HUES64 (cell line): Measurements from ENCODE around the gene POTEJ.
"Not testable (repeated sequence)": the region's sequence is repeated elsewhere in the genome, so short reads cannot be mapped to it uniquely, and the experiment has no call there.

Experiments
- H3K27ac ChIP-seq: 2 replicates; pipeline ENCODE4 v1.7.0; 2013; ENCODE audit warnings: low read depth, low read length, inconsistent platforms
- H3K27me3 ChIP-seq: 2 replicates; pipeline ENCODE4 v1.6.1; 2013; ENCODE audit warnings: mild to moderate bottlenecking, low read length; ENCODE audit not compliant: insufficient read depth
- H3K36me3 ChIP-seq: 2 replicates; pipeline ENCODE4 v1.6.1; 2013; ENCODE audit warnings: mild to moderate bottlenecking, low read length; ENCODE audit not compliant: insufficient read depth
- H3K4me1 ChIP-seq: 2 replicates; pipeline ENCODE4 v1.6.1; 2013; ENCODE audit warnings: mild to moderate bottlenecking, low read length, moderate library complexity; ENCODE audit not compliant: insufficient read depth
- H3K4me3 ChIP-seq: 2 replicates; pipeline ENCODE4 v1.5.1; 2013; ENCODE audit warnings: mild to moderate bottlenecking, low read length, moderate library complexity
- H3K9ac ChIP-seq: 2 replicates; pipeline ENCODE4 v1.6.1; 2013; ENCODE audit warnings: mild to moderate bottlenecking, low read depth, low read length
- H3K9me3 ChIP-seq: 2 replicates; pipeline ENCODE4 v1.6.1; 2013; ENCODE audit warnings: low read depth, low read length; ENCODE audit not compliant: insufficient read depth
- WGBS: fragments of 150-250, 120-280 bp; methylation state at CpG from one replicate; pipeline ENCODE4 v1.1.7; 2013; ENCODE audit warnings: missing lambda C conversion rate; 5-methylcytosine and 5-hydroxymethylcytosine counted together

Gene POTEJ

DNA sequence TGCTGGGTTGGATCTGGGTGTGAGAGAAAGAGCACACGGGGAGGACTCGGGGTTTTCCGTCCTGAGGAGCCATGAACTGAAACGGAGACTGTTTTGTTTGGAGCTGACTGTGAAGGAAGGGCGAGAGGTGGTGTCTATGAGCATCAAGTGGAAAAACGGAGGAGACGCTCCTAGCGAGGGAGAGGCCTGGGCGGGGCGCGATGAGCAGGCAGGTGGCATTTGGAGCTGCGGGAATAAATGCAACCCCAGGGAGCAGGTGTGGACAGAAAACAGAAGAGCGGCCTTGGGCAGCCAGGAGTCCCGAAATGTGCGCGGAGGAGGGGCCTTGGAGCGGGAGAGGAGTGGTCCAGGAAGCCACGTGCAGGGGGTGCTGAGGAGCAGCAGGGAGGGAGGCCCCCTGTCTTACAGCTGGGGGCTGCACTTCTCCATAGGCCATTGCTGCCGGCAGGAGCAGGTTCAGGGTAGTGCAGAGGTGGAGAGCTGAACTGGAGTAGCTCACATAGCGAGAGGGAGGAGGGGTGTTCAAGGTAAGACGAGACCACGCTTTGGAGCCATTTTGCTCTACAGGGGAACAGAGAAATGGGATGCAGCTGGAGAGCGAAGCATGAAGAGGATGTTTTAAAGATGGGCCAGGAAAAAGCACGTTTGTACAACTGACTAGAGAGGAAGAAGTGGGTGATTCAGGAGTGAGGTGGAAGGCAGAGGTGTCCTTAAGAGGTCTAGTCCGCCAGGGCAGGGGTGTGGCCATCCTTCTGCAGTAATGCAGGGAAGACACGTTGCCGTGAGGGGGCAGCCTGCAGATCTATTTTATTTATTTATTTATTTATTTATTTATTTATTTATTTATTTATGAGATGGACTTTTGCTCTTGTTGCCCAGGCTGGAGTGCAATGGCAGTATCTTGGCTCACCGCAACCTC lies 2.0 kb upstream of the POTEJ start:
- WGBS: 82% methylated on average over 2 of the region's 28 CpGs
- H3K27ac ChIP-seq, H3K9me3 ChIP-seq, H3K4me1 ChIP-seq, H3K27me3 ChIP-seq, H3K4me3 ChIP-seq, H3K36me3 ChIP-seq, H3K9ac ChIP-seq: not testable (repeated sequence)

DNA sequence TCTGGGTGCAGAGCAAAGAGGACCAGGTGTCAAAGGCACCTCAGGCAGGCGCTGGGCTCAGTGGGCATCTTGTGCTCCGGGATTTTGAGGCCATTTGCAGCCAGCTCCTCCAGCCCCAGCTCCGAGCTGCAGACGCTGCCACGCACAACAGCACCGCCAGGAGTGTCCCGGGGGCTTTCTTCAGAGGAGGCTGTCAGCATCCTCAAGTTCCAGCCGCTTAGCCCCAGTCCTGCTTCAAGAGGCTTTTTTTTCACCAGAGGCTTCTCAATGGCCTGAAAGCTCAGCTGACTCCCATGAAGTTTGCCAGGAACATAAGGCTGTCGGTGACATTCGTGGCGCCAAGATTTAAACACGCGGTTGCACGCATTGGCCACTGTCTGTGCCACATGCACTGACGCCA lies 754 bp upstream of the POTEJ start:
- not testable (repeated sequence) for H3K9me3 ChIP-seq, H3K27me3 ChIP-seq, H3K36me3 ChIP-seq, H3K9ac ChIP-seq, H3K4me1 ChIP-seq, H3K4me3 ChIP-seq, H3K27ac ChIP-seq
- 95% methylated on average over 13 of the region's 15 CpGs for WGBS

DNA sequence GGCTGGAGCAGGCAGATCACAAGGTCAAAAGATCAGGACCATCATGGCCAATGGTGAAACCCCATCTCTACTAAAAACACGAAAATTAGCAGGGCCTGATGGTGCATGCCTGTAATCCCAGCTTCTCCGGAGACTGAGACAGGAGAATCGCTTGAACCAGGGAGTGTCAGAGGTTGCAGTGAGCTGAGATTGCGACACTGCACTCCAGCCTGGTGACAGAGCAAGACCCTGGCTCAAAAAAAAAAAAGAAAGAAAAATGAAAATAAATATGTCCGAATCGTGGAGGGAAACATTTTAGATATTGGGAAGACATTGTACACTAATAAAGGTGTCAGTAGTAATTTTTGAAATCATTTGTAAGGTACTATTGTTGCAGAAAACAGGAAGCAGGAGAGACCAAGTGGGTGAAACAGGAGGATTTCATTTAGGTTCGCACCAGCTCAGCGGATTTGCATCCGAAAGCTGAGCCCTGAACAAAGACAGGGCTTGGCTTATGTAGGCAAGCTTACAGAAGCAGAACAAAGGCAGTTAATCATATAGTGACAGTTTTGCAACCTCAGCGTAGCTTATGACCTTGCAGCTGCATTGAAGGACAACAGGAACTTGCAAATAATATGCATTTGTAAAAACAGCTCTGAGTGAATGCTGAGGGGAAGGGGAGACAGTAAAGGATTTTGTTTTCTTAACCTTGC lies 17.7 kb downstream of the POTEJ start:
- not testable (repeated sequence) for H3K27ac ChIP-seq, H3K9ac ChIP-seq, H3K4me3 ChIP-seq, H3K36me3 ChIP-seq, H3K4me1 ChIP-seq, H3K27me3 ChIP-seq, H3K9me3 ChIP-seq
- 92% methylated on average over 6 of the region's 10 CpGs for WGBS

DNA sequence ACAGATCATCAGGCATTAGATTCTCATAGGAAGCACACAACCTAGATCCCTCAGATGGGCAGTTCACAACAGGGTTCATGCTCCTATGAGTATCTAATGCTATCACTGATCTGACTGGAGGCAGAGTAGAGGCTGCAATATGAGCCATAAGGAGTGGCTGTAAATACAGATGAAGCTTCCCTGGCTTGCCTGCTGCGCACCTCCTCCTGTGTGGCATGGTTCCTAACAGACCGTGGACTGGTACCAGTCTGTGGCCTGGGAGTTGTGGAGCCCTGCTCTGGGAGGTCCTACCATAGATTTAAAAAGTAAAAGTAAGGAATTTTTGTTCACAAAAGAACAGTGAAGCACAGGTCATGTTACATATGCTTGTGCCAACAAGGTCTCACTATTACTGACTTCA lies 27.7 kb downstream of the POTEJ start:
- not testable (repeated sequence) for H3K9ac ChIP-seq, H3K4me3 ChIP-seq, H3K27ac ChIP-seq, H3K4me1 ChIP-seq, H3K9me3 ChIP-seq, H3K36me3 ChIP-seq, H3K27me3 ChIP-seq
- WGBS: no CpG with 5 or more reads among the region's 2 CpGs

DNA sequence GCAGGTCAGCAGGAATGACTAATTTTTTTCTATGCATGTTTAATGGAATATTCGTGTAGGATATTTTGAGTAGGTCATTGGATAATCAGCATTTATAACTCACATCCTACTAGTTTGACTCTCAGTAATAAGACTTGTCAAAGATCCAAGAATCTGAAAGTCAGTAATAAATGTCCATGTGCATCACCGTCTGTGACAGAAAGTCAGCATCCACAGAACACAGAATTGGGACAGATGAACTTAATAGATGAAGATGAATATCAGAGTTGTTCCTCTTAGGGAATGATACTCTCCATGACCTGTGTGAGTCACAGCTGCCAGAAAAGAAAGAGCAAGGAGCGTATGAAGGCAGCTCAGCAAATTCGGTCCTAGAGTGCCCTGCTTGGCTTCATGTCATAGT lies 30.4 kb downstream of the POTEJ start:
- H3K36me3 ChIP-seq, H3K4me3 ChIP-seq: not testable (repeated sequence)
- 95% methylated on average over 2 of the region's 4 CpGs for WGBS

DNA sequence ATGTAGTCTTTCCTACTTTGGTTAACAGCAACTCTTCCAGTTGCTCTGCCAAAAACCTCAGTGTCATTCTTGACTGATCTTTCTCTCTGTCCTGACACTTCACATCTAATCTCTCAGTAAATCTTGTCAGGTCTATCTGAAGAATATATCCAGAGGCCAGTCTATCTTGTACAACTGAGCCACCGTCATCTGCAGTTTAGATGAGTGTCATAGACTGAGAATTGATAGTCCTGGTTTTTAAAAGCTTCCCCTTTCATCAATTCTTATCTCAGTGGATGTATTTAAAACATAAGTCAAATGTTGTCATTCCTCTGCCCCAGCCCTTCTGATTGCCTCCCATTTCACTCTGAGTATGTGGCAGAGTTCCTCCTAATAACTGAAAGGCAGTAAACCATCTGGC lies 38.0 kb downstream of the POTEJ start:
- not testable (repeated sequence) for H3K36me3 ChIP-seq, H3K9me3 ChIP-seq, H3K27me3 ChIP-seq, H3K27ac ChIP-seq, H3K9ac ChIP-seq, H3K4me1 ChIP-seq, H3K4me3 ChIP-seq
- WGBS: no CpG with 5 or more reads among the region's 1 CpG

More for the DNA sequence above, 30.4 kb downstream of the POTEJ start:
- H3K9me3 ChIP-seq, H3K4me1 ChIP-seq, H3K27me3 ChIP-seq, H3K9ac ChIP-seq, H3K27ac ChIP-seq: not testable (repeated sequence)

DNA sequence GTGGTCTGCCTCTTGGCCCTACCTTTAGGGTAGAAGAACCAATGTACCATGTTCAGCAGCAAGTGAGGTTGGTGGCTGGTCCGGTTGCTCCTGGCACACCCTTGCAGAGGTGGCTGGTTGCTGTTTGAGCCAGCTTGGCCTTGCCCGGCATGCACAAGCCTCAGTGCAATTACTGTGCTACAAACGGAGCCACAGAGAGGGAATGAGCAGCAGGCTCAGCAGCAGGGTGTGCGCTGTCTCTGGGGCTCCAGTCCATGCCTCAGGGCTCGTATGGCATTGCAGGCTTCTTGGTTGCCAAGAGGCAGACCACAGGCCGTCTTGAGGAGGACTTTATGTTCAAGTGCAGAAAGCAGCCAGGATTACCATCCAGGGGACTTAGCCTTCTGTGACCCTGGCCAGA lies 53.3 kb downstream of the POTEJ start:
- H3K9ac ChIP-seq, H3K36me3 ChIP-seq, H3K27me3 ChIP-seq, H3K4me1 ChIP-seq, H3K4me3 ChIP-seq, H3K9me3 ChIP-seq, H3K27ac ChIP-seq: not testable (repeated sequence)
- 94% methylated on average over 6 of the region's 6 CpGs for WGBS

DNA sequence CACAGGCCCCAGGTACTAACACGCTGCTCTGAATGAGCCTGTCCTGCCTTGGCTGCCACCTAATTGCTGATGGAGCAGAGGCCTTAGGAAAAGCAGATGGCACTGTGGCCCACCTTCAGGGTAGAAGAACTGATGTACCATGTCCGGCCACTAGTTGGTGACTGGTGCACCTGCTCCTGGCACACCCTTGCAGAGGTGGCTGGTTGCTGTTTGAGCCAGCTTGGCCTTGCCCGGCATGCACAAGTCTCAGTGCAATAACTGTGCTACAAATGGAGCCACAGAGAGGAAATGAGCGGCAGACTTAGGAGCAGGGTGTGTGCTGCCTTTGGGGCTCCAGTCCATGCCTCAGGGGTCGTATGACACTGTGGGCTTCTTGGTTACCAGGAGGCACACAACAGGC lies 54.4 kb downstream of the POTEJ start:
- H3K36me3 ChIP-seq, H3K4me1 ChIP-seq, H3K27ac ChIP-seq, H3K9ac ChIP-seq, H3K9me3 ChIP-seq, H3K4me3 ChIP-seq, H3K27me3 ChIP-seq: not testable (repeated sequence)
- 86% methylated on average over 4 of the region's 5 CpGs for WGBS

DNA sequence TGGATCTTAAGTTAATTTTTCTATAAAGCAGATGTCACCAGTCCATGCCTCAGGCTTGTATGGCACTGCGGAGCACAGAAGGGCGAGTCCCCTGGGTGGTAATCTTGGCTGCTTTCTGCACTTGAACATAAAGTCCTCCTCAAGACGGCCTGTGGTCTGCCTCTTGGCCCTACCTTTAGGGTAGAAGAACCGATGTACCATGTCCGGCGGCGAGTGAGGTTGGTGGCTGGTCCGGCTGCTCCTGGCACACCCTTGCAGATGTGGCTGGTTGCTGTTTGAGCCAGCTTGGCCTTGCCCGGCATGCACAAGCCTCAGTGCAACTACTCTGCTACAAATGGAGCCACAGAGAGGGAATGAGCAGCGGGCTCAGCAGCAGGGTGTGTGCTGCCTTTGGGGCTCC lies 56.3 kb downstream of the POTEJ start:
- WGBS: 93% methylated on average over 10 of the region's 10 CpGs
- H3K4me3 ChIP-seq, H3K27ac ChIP-seq, H3K36me3 ChIP-seq, H3K9me3 ChIP-seq, H3K9ac ChIP-seq, H3K4me1 ChIP-seq, H3K27me3 ChIP-seq: not testable (repeated sequence)

DNA sequence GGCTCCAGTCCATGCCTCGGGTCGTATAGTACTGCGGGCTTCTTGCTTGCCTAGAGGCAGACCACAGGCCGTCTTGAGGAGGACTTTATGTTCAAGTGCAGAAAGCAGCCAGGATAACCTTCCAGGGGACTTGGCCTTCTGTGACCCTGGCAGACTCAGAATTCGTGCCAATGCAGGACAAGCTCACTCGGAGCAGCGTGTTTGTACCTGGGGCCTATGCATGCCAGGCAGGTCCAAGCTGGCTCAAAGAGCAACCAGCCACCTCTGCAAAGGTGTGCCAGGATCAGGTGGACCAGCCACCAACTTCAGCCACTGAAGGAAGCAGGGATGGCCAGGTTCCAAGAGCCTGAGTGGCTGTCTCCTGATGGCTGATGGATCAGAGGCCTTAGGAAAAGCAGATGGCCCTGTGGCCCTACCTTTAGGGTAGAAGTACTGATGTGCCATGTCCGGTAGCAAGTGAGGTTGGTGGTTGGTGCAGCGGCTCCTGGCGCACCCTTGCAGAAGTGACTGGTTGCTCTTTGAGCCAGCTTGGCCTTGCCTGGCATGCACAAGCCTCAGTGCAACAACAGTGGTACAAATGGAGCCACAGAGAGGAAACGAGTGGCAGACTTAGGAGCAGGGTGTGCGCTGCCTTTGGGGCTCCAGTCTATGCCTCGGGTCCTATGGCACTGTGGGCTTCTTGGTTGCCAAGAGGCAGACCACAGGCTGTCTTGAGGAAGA lies 58.9 kb downstream of the POTEJ start:
- H3K27me3 ChIP-seq, H3K27ac ChIP-seq, H3K9ac ChIP-seq, H3K9me3 ChIP-seq, H3K4me3 ChIP-seq, H3K36me3 ChIP-seq, H3K4me1 ChIP-seq: not testable (repeated sequence)
- 94% methylated on average over 10 of the region's 13 CpGs for WGBS

DNA sequence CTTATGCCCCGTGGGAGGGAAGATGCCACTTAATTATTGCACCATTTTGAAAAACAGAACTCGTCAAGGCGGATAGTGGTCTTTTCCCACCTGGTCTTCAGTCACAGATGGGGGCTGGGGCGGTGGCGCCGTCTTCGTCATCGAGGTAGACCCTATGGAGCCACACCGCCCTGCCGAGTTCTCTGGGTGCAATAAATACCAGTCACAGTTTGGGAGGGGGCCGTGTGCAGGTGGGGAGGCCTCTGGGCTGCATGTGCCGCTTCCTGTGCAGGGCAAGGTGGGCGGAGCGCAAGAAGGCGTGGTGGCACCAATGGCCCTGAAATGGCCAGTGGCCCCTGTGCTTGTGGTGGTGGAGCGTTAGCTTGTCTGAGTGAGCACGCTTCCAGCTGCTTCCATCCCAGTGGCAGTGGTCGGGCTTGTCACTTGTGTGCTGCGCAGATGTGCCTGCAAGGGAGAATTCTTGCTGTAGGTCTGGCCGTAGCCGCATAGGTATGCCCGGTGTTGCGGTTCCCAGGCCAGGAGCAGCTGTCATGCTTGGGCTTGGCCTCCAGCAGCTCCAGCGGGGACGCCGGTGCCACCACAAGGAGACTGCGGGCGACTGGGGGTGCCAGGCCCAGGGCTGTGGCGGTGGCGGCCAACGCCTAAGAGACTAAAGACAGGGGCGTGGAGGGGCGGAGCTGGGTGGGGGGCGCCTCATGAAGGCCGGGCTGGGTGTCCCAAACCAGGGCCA lies 81.0 kb downstream of the POTEJ start:
- H3K9me3 ChIP-seq, H3K36me3 ChIP-seq, H3K9ac ChIP-seq, H3K27ac ChIP-seq, H3K4me3 ChIP-seq, H3K4me1 ChIP-seq, H3K27me3 ChIP-seq: not testable (repeated sequence)
- WGBS: 81% methylated on average over 15 of the region's 35 CpGs
